CD14-positive monocyte (primary cell): Measurements from ENCODE around the gene SOX5. TPM values are rescaled to one million over a fixed set of nuclear protein-coding genes. Genes with fewer than 3 reads are reported as not detected.

Experiments used
- DNase-seq, 3 donors: peaks; one replicate each; pipeline ENCODE4 v3.0.0-alpha.2; 2011 to 2022
- H2AFZ ChIP-seq: 2 replicates; pipeline ENCODE4 v1.6.0; 2012; ENCODE audit warnings: mild to moderate bottlenecking, low read depth, low read length, inconsistent platforms; ENCODE audit not compliant: insufficient read depth, poor library complexity, severe bottlenecking
- H3K27ac ChIP-seq, 2 donors: 1 replicate in 1 of 2; 2 replicates in 1 of 2; pipeline ENCODE4 v1.5.1; 2012 to 2013; ENCODE audit warnings: low read length in 2 of 2, control low read depth in 1 of 2, inconsistent platforms in 1 of 2, low read depth in 1 of 2, mild to moderate bottlenecking in 1 of 2
- H3K27me3 ChIP-seq, 2 donors: one replicate each; pipeline versions ENCODE4 v1.6.0 to v1.6.1; 2011 to 2013; ENCODE audit warnings: low read length in 2 of 2; ENCODE audit not compliant: control insufficient read depth in 2 of 2, insufficient read depth in 2 of 2
- H3K36me3 ChIP-seq, 2 donors: replicated peaks in 1 of 2; 1 replicate in 1 of 2; 2 replicates in 1 of 2; pipeline versions ENCODE4 v1.5.1 to v1.6.1; 2012 to 2013; ENCODE audit warnings: low read length in 2 of 2, control low read depth in 1 of 2, inconsistent platforms in 1 of 2, mild to moderate bottlenecking in 1 of 2; ENCODE audit not compliant: insufficient read depth in 2 of 2, control insufficient read depth in 1 of 2
- H3K4me1 ChIP-seq, 2 donors: 1 replicate in 1 of 2; 2 replicates in 1 of 2; pipeline versions ENCODE4 v1.5.1 to v1.6.1; 2012 to 2013; ENCODE audit warnings: low read length in 2 of 2, control low read depth in 1 of 2, inconsistent platforms in 1 of 2, mild to moderate bottlenecking in 1 of 2, moderate library complexity in 1 of 2; ENCODE audit not compliant: insufficient read depth in 2 of 2, control insufficient read depth in 1 of 2
- H3K4me2 ChIP-seq: replicated peaks from 2 replicates; pipeline ENCODE3; 2012; ENCODE audit warnings: low read length, moderate library complexity, mild to moderate bottlenecking; ENCODE audit not compliant: poor library complexity, severe bottlenecking; ENCODE audit errors: extremely low read depth
- H3K4me3 ChIP-seq, 3 experiments: fragments of 200-600 bp in 1 of 3; sonication (generic) in 1 of 3; replicated peaks in 1 of 3; 1 replicate in 2 of 3; 2 replicates in 1 of 3; pipeline ENCODE4 v1.5.1; 2011 to 2013; ENCODE audit warnings: low read length in 3 of 3, mild to moderate bottlenecking in 3 of 3, control low read depth in 2 of 3, low read depth in 2 of 3, inconsistent platforms in 1 of 3, moderate library complexity in 1 of 3
- H3K79me2 ChIP-seq: 2 replicates; pipeline ENCODE4 v1.6.0; 2012; ENCODE audit warnings: mild to moderate bottlenecking, control low read depth, inconsistent platforms, low read length, moderate library complexity; ENCODE audit not compliant: insufficient read depth
- H3K9ac ChIP-seq: 2 replicates; pipeline ENCODE4 v1.6.0; 2017; ENCODE audit warnings: low read length, mild to moderate bottlenecking; ENCODE audit not compliant: insufficient read depth, poor library complexity, severe bottlenecking
- H3K9me3 ChIP-seq, 2 donors: replicated peaks in 1 of 2; 1 replicate in 1 of 2; 2 replicates in 1 of 2; pipeline versions ENCODE4 v1.5.1 to v1.6.1; 2012 to 2013; ENCODE audit warnings: low read length in 2 of 2, control low read depth in 1 of 2; ENCODE audit not compliant: control insufficient read depth in 1 of 2, insufficient read depth in 1 of 2
- H4K20me1 ChIP-seq: 2 replicates; pipeline ENCODE4 v1.6.0; 2012; ENCODE audit warnings: mild to moderate bottlenecking, low read length, control low read depth, moderate library complexity; ENCODE audit not compliant: insufficient read depth
- H3K27ac Mint-ChIP-seq, 7 donors: one replicate each; pipeline ENCODE4 v1.8.0; 2020; ENCODE audit warnings: mild to moderate bottlenecking in 7 of 7, mixed read lengths in 7 of 7, moderate library complexity in 6 of 7, inconsistent platforms in 2 of 7
- H3K27me3 Mint-ChIP-seq, 3 donors: one replicate each; pipeline ENCODE4 v1.8.0; 2021 to 2022; ENCODE audit warnings: low read depth in 3 of 3, mild to moderate bottlenecking in 3 of 3, mixed read lengths in 3 of 3, moderate library complexity in 3 of 3, inconsistent platforms in 1 of 3
- H3K36me3 Mint-ChIP-seq, 2 donors: one replicate each; pipeline ENCODE4 v1.8.0; 2020; ENCODE audit warnings: mixed read lengths in 2 of 2, inconsistent platforms in 1 of 2, mild to moderate bottlenecking in 1 of 2
- H3K4me1 Mint-ChIP-seq: one replicate; pipeline ENCODE4 v1.8.0; 2020; ENCODE audit warnings: mild to moderate bottlenecking, mixed read lengths
- H3K4me3 Mint-ChIP-seq, 2 donors: one replicate each; pipeline ENCODE4 v1.8.0; 2020; ENCODE audit warnings: mild to moderate bottlenecking in 2 of 2, mixed read lengths in 2 of 2, moderate library complexity in 1 of 2
- H3K9me3 Mint-ChIP-seq, 7 donors: one replicate each; pipeline ENCODE4 v1.8.0; 2020 to 2022; ENCODE audit warnings: mixed read lengths in 7 of 7, mild to moderate bottlenecking in 6 of 7, moderate library complexity in 6 of 7, inconsistent platforms in 2 of 7
- CTCF ChIP-seq: fragments of 200-600 bp; IDR thresholded peaks from one replicate; pipeline ENCODE4 v1.8.0; 2022; ENCODE audit warnings: antibody characterized with exemption, mild to moderate bottlenecking
- WGBS: methylation state at CpG from one replicate; pipeline ENCODE4 v1.1.5; 2013; ENCODE audit warnings: missing lambda C conversion rate; ENCODE audit not compliant: insufficient coverage; 5-methylcytosine and 5-hydroxymethylcytosine counted together
- intact Hi-C, 2 donors: fragments of 100-400 bp; cut with micrococcal nuclease; formaldehyde crosslinking; loops; one replicate each; pipeline versions ENCODE4 v1.15.0 to v1.15.1; 2023
- polyA plus RNA-seq, 3 donors: library from polyadenylated mRNA; depleted of rRNA in 1 of 3; unstranded in 2 of 3; stranded (reverse) in 1 of 3; fragments of 300-500 nt in 2 of 3; fragments of >200 nt in 1 of 3; fragmentation: Illumina TruSeq in 2 of 3; gene quantifications; 1 replicate in 2 of 3; 2 replicates in 1 of 3; pipeline ENCODE4 v1.2.3, GENCODE V29; 2012 to 2021

Gene SOX5
- polyA plus RNA-seq, 3 donors: not detected

- H3K27ac Mint-ChIP-seq: no peak overlapping the region
- no peak overlapping the region for H3K9ac ChIP-seq
- 100% methylated on average over 1 of the region's 4 CpGs for WGBS
Observed at GRCh38 chr12:23655112-23655511, 294.4 kb downstream of the SOX5 start.

GRCh38 chr12:23648546-23648945 is 300.9 kb downstream of the SOX5 start:
- H3K36me3 ChIP-seq: no peaks in the 10 kb centered on the region
- TF ChIP-seq CTCF: no peak
- no peak for DNase-seq
- no peaks in the 10 kb centered on the region for H3K36me3 Mint-ChIP-seq
- H3K27me3 ChIP-seq: no peaks in the 10 kb centered on the region
- H3K4me1 ChIP-seq: no peaks in the 10 kb centered on the region
- peaks cover 0 to 11% (median 5%) of the 10 kb centered on the region in 7 donors for H3K9me3 Mint-ChIP-seq
- no peak overlapping the region for H3K4me3 Mint-ChIP-seq
- no peaks in the 10 kb centered on the region for H3K79me2 ChIP-seq
- no CpG with 5 or more reads among the region's 1 CpG for WGBS
- H3K4me1 Mint-ChIP-seq: no peaks in the 10 kb centered on the region
- H3K4me3 ChIP-seq: no peak overlapping the region
- no peak overlapping the region for H3K9ac ChIP-seq
- no peak overlapping the region for H3K27ac ChIP-seq
- no peaks in the 10 kb centered on the region for H4K20me1 ChIP-seq
- H3K9me3 ChIP-seq: peaks cover 5% of the 10 kb centered on the region in 2 donors
- peaks cover 0 to 2% (median 0%) of the 10 kb centered on the region in 3 donors for H3K27me3 Mint-ChIP-seq
- intact Hi-C loops: no loop called here
- no peak overlapping the region for H3K4me2 ChIP-seq
- no peak overlapping the region for H3K27ac Mint-ChIP-seq
- H2AFZ ChIP-seq: no peak overlapping the region

More at GRCh38 chr12:23655112-23655511, 294.4 kb downstream of the SOX5 start:
- DNase-seq: no peak
- TF ChIP-seq CTCF: no peak
- Mint-ChIP-seq H3K9me3 (peaks cover 0 to 10% (median 2%) of the 10 kb centered on the region in 7 donors), H3K4me1 (no peaks in the 10 kb centered on the region), H3K27me3 (peaks cover 0 to 2% (median 0%) of the 10 kb centered on the region in 3 donors), H3K36me3 (no peaks in the 10 kb centered on the region), H3K4me3 (no peak overlapping the region)
- Histone ChIP-seq H3K4me1 (no peaks in the 10 kb centered on the region), H3K36me3 (no peaks in the 10 kb centered on the region), H3K4me2 (no peak overlapping the region), H2AFZ (no peak overlapping the region), H4K20me1 (no peaks in the 10 kb centered on the region), H3K79me2 (no peaks in the 10 kb centered on the region), H3K4me3 (no peak overlapping the region), H3K27ac (no peak overlapping the region), H3K9me3 (peaks cover 3 to 11% of the 10 kb centered on the region in 2 donors), H3K27me3 (no peaks in the 10 kb centered on the region)
- intact Hi-C loops: no loop called here
